Measurements from ENCODE around the gene ATRN.

ATRN gene

DNA sequence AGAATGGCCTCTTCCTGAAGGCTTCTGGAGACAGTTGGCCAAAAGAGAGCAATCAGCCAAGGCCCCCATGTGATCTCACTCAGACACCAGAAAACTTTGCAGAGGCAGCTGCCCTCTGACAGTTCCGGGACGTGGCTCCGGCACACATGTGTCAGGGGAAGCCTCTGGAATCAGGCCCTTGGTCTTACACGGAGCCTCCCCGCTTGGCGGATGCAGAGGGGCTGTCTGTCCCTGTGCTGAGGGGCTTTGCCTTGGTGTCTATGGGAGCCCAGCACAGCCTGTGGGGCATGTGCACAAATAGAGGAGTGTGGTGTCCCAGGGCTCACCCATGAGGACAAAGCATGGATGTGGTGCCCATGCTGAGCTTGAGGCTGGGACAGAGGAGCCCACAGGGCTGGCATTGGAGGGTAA, 227.8 kb downstream of the ATRN start:
- no peak for DNase-seq (ENCODE audit: low spot score in 2 of 2)
- no peak overlapping the region for H3K27ac Mint-ChIP-seq (ENCODE audit: low read depth)
- H3K4me3 Mint-ChIP-seq: no peak overlapping the region
- H3K4me1 Mint-ChIP-seq: no peaks in the 10 kb centered on the region
- peaks cover 10% of the 10 kb centered on the region for H3K27me3 Mint-ChIP-seq
- no peaks in the 10 kb centered on the region for H3K9me3 Mint-ChIP-seq
- no peak for ATAC-seq (replicated peaks; ENCODE audit: extremely low read depth, poor library complexity, severe bottlenecking)
- no peaks in the 10 kb centered on the region for H3K36me3 Mint-ChIP-seq (ENCODE audit: insufficient read depth)

DNA sequence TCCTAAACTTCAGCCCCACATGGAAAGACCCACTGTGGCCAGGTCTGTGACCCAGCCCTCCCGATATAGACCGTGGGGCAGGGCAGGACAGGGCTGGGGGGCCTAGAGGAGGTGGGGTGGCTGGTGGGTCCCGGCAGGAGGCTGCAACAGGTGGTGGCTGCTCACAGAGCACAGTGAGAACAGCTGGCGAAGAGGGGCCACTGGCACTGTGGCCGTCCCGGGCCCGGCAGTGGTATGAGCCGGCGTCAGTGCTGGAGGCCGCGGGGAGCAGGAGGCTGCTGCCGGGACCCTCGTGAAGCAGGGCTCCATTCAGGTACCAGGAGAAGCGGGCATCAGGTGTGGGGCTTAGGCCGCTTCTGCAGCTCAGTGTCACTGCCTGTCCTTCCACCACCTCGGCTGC, 228.2 kb downstream of the ATRN start:
- Mint-ChIP-seq H3K9me3 (no peaks in the 10 kb centered on the region), H3K27ac (ENCODE audit: low read depth) (no peak overlapping the region), H3K36me3 (ENCODE audit: insufficient read depth) (no peaks in the 10 kb centered on the region), H3K27me3 (peaks cover 15% of the 10 kb centered on the region), H3K4me3 (no peak overlapping the region), H3K4me1 (no peaks in the 10 kb centered on the region)
- ATAC-seq (replicated peaks; ENCODE audit: extremely low read depth, poor library complexity, severe bottlenecking): no peak
- DNase-seq (ENCODE audit: low spot score in 2 of 2): no peak
